GM19193 (cell line): Measurements from ENCODE around the gene MED27.

ENCODE experiments used
- POLR2A ChIP-seq: IDR thresholded peaks from 4 replicates; pipeline ENCODE4 v1.6.1; 2011; ENCODE audit not compliant: insufficient read depth, insufficient read length; ENCODE audit errors: extremely low read depth

Gene MED27

GRCh38 chr9:131836607-131837315 lies 242.9 kb downstream of the MED27 start:
- TF ChIP-seq POLR2A: no peak

GRCh38 chr9:131836021-131836420 lies 243.6 kb downstream of the MED27 start:
- no peak for TF ChIP-seq POLR2A

DNA sequence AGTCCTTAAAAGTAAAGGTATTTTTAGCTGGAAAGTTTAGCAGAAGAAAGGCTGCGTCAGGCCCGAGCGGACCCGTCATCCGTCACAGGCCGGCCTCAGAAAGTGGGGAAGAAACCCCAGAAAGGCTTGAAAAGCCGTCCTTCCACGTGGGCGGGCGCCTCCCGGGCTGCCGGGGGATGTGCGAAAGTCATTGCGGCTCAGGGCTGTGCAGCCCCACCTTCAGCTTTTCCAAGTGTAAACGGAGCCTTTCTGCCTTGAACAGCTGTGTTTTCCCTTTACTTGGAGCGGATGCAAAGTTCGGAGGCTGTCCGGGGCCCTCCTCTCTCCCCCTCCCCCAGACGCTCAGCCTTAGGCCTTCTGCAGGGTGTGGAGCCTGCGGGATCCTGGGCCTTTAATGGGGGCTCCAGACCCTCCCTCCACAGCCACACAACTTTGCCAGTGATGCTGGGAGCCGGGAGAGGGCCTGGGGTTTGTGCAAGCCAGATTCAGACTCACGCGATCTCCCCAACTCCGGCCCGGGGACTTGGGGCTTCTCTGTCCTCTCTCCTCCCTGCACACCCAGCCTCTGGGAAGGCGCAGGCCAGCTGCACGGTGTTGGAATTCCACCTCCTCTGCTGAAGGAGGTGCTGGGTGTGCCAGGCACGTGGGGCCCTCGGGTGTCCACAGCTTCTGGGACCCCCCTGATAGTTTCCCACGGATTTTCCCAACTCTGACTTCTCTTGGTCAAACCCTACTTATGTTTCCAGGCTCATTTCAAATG lies 244.3 kb downstream of the MED27 start:
- no peak for TF ChIP-seq POLR2A

- no peak for TF ChIP-seq POLR2A
Measured at GRCh38 chr9:131834721-131835120, 244.9 kb downstream of the MED27 start.

DNA sequence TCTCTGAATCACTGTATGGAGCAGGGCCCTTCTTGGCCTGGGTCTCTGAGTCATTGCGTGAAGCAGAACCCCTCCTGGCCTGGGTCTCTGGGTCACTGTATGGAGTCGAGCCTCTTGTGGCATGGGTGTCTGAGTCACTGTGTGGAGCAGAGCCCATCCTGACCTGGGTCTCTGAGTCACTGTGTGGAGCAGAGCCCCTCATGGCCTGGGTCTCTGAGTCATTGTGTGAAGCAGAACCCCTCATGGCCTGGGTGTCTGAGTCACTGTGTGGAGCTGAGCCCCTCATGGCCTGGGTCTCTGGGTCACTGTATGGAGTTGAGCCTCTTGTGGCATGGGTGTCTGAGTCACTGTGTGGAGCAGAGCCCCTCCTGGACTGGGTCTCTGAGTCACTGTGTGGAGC lies 245.8 kb downstream of the MED27 start:
- TF ChIP-seq POLR2A: no peak

- no peak for TF ChIP-seq POLR2A
Measured at GRCh38 chr9:131833083-131833482, 246.6 kb downstream of the MED27 start.

DNA sequence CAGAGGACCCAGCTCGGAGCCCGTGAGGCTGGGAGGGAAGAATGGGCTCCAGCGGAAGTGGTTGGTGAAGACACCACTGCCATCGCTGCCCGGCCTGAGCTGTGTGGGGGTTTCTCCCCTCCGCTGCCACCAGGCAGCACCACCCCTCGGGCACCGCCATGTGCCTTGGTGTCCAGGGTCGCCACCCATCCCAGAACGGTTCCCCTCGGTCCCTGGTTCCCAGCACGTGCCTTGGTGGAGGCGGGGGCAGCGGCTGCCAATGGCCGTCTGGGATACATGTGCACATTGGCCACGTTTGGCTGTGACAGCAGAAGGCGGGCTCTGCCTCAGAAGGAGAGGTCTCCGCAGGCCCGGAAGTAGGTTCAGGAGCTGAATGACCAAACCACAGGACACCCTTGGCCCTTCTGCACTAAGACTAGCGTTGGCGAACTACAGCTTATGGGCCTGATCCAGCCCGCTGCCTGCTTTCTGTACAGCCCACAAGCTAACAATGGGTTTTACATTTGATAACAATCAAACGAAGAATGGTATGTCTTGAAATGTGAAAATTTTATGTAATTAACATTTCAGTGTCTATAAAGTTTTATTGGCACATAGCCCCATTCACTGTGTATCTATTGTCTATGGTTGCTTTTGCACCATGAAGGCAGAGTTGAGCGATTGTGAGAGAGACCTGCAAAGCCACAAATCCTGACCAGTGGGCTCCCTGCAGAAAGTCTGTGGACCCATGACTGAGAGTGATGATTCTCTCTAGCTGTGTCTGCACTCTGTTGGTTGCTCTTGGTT lies 248.1 kb downstream of the MED27 start:
- TF ChIP-seq POLR2A: no peak

DNA sequence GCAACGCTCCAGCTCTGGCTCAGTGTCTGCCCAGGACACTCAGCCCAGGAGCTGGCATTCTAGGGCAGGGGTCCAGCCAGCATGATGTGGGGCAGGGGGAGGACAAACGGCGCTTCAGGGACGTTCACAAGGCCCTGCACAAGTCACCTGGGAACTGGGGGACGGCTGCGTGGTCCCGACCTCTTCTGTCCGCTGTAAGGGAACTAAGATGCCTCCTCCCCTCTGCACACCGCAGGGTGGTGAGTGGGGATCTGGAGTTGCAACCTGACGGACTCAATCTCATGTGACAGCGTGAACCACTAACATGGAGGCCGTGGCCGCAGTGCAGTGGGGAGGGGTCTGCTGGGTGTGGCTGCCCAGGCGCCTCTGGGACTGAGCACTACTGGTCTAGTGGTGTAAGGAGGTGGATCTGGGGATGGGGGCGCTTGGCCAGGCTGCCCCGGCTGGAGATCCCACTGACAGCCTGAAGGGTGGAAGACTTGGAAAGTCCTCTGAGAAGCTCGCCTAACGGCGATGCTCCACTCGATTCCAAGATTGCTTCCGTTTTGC lies 251.8 kb downstream of the MED27 start:
- no peak for TF ChIP-seq POLR2A

- no peak for TF ChIP-seq POLR2A
Measured at GRCh38 chr9:131826966-131827525, 252.6 kb downstream of the MED27 start.

GRCh38 chr9:131826053-131826452 lies 253.6 kb downstream of the MED27 start:
- TF ChIP-seq POLR2A: no peak

DNA sequence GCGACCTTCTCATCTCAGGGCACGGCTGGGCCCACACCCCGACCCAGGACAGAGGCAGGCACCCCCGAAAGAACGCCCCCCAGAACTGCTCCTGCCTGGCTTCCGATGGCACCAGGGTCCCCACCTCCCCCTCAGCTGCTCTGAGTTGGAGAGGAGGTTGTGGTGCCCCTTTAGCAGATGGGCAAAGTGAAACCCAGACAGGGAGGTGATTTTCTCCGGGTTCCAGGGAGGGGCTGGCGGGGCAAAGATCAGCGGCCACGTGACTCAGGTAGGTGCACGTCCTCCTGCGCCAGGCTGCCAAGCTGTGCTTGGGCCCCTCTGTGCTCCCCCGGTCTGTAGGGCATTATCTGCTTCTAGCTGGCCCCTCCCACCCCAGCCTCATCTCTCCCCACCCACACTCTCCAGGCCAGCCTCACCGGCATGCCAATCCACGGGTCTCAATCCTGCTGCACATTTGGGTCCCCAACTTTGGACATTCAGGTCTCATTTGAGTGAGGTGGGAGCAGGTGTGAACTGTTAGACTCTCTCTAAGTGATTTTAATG lies 254.6 kb downstream of the MED27 start:
- TF ChIP-seq POLR2A: no peak

- TF ChIP-seq POLR2A: no peak
Measured at GRCh38 chr9:131824155-131824594, 255.5 kb downstream of the MED27 start.

DNA sequence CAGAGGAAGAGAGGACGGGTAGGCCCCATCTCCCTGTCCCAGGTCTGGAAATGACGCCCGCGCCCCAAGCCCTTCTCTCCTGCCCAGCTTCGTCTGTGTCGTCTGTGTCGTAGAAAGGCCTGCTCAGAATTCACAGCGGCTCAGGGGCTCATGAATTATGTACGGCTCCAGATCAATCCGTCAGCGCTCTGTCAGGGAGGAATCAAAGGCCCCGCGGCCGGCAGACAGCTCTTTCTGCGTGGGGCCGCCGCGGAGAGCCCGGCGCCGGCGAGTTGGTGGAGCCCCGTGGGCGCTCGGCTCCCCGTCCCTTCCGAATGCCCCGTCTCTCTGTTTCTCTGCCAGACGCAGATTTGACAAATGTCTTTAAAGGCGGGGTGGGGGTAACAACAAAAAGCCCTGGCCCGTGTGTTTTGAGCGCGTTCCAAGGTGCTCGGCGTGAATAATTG lies 255.9 kb downstream of the MED27 start:
- TF ChIP-seq POLR2A: no peak

DNA sequence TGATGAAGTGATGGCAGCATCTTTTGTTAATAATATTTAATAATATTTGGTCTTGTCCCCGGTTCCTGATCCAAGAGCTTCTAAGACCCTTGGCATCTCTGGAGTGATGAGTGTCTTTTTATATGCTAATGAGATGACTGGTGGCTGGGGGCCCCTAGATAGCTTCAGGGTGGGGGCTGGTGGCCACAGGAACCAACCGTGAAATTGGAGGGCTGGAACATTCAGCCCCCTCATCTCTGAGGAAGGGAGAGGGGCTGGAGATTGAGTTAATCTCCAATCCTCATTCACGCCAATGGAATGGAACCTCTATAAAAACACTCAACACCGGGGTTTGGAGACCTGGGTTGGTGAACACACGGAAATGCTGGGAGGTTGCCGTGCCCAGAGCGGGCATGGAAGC lies 261.6 kb downstream of the MED27 start:
- TF ChIP-seq POLR2A: no peak

GRCh38 chr9:131817627-131818026 lies 262.0 kb downstream of the MED27 start:
- TF ChIP-seq POLR2A: no peak

GRCh38 chr9:131817073-131817472 lies 262.6 kb downstream of the MED27 start:
- no peak for TF ChIP-seq POLR2A
